ENCODE measurements around the gene PARD6G.

The PARD6G gene

DNA sequence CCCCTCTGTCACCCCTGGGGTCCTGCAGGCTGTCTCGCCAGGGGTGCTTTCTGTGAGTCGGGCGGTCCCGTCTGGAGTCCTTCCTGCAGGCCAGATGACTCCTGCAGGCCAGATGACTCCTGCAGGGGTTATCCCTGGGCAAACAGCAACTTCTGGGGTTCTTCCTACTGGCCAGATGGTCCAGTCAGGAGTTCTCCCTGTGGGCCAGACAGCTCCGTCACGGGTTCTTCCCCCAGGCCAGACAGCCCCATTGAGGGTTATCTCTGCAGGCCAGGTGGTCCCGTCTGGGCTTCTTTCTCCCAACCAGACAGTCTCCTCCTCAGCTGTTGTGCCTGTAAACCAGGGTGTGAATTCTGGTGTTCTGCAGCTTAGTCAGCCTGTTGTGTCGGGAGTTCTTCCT is 110.6 kb downstream of the PARD6G start:
- DNase-seq, result no peak

- no peak for DNase-seq
Measured at GRCh38 chr18:80135136-80135535, 112.2 kb downstream of the PARD6G start.

DNA sequence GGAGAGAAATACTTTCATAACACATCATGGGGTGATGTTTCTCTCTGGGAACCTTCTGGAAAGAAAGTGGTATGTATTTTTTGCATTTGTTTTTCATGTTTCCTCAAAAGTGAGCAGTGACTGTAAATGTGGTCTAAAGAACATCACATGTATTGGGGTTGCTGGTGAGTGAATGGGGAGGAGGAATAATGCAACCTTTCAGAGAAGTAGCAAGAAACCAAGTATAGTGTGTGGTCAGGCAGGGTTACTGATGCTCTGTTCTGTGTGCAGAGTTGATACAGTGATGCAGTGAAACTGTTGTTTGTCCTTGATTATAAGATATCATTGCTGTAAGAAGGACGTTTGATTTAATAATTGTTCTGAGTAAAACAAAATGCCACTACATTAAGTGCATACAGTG is 114.2 kb downstream of the PARD6G start:
- DNase-seq, result no peak

- no peak for DNase-seq
Measured at GRCh38 chr18:80132180-80132812, 115.0 kb downstream of the PARD6G start.

DNA sequence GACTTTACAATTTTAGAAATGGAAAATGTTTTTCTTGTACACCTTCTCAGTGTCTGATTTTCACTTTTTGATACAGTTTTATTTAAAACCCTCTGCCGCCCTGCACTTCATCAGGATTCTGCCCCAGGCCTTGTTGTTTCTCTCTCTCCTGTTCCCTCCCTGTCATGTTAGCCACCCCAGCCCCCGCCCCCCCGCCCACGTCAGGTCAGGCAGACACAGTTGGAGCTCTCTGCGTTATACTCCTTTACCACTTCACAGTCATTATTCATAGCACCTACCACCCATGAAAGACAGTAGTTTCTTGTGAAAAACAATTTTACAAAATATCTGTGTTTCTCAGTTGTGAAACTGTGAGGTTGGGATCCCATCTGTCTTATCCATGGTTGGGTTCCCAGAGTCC is 116.8 kb downstream of the PARD6G start:
- no peak for DNase-seq

DNA sequence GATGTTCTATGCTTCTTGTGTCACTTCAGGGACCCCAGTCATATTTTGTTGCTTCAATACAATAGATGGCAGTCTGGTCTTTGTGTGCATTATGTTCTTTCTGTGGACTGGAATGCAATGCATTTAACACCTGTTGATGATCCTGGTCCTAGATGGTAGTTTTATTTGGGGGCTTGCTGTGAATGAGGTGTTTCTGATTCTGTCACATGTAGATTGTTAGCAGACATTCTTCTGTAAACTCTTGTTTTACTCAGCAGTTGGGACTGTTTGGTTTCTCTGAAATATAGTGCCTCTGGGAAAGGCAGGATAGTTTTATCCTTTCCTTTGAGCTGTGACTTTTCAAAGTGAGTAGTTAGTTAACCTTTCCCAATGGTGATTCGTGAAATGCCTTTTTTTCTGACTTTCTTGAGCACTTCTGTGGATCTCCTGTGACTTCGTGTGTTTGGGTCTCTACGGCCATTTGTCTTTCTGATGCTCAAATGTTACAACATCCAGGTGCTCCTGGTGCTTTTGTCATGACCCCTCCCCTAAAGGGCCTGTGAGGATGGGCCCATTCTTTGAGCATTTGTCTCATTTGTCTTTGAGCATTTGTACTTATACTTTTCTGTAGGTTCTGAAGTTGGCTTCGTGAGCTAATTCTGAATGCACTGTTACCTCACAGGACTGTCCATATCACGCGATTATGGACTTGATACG is 117.5 kb downstream of the PARD6G start:
- no peak for DNase-seq

- DNase-seq, result no peak
Measured at GRCh38 chr18:80127635-80128034, 119.7 kb downstream of the PARD6G start.

DNA sequence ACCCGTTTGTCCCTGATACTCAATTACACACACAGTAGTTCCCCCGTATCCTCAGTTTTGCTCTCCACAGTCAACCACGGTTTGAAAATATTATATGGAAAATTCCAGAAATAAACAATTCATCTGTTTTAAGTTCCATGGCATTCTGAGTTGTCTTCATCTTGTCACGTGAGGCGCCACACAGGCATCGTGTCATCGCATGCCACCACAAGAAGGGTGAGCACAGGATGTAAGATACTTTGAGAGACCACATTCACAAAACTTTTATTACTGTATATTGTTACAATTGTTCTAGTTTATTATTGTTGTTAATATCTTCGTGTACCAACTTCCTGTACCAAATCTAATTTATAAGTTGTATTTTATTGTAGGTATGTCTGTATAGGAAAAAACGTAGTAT is 120.5 kb downstream of the PARD6G start:
- DNase-seq, result no peak

DNA sequence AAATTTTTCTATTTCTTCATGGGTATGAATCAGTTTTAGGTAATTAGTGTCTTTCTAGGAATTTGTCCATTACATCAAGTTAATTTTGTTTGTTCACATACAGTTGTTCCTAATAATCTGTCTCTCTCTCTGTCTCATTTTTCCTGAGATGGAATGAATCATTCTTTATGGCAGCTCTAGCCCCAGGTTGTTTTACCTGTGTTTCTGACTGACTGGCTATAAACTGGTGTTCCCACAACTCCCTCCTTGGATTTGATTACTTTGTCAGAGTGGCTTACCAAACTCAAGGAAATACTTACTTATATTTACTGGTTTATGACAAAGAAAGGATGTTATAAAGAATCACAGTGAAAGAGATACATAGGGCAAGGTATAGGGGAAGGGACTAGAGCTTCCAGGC is 123.2 kb downstream of the PARD6G start:
- no peak for DNase-seq

DNA sequence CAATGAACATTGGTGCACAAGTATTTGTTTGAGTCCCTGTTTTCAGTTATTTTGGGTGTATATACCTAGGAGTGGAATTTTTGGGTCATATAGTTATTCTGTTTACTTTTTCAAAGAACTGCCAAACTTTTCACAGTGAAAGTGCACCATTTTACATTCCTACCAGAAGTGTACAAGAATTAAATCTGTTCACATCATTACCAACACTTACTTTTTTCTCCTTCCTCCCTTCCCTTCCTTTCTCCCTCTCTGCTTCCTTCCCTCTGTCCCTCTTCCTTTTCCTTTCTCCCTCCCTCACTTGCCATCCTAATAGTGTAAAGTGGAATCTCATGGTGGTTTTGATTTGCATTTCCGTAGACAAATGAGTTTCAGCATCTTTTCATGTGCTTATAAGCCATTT is 126.4 kb downstream of the PARD6G start:
- no peak for DNase-seq

DNA sequence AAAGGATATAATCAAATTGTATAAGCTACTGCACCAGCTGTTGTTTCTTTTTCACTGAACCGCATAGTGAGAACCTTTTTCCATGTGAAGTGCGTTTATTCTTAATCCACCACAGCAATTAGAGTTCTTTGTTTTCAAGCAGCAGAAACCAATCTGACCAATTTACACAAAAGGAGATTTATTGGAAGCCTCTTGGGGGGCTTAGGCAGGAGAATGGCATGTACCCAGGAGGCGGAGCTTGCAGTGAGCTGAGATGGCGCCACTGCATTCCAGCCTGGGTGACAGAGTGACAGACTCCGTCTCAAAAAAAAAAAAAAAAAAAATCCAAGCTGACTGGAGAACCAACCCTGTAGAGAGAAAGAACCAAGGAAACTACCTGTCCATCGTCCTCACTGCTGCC is 128.2 kb downstream of the PARD6G start:
- DNase-seq, result no peak

GRCh38 chr18:80115035-80115434 is 132.3 kb downstream of the PARD6G start:
- no peak for DNase-seq

- no peak for DNase-seq
Measured at GRCh38 chr18:80112624-80113248, 134.6 kb downstream of the PARD6G start.

DNA sequence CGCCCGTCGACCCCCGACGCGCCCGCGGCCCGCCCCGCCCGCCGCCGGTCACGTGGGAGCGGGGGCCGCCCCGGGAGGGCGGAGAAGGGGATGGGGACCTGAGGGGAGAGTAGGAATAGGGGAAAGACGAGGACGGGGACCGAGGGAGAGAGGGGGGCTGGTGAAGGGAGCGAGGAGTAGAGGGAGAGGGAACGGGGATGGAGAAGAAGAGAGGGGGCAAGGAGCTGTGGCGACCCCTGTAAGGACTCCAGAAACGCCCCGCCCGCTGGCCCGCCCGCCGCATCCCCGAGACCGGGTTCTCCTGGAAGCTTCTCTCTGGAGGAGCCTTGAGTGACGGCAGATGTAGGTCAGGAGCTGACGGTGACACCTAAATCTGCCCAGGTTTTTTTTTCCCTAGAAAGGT is 137.6 kb downstream of the PARD6G start:
- DNase-seq, result peak; percentile 16

- DNase-seq, result peak; percentile 83
Measured at GRCh38 chr18:80108739-80109675, 138.3 kb downstream of the PARD6G start, which contains the start of gene ADNP2. ADNP2 (plus strand) TSS chr18:80109262; CDS start chr18:80117543, 8,281 bp downstream.

DNA sequence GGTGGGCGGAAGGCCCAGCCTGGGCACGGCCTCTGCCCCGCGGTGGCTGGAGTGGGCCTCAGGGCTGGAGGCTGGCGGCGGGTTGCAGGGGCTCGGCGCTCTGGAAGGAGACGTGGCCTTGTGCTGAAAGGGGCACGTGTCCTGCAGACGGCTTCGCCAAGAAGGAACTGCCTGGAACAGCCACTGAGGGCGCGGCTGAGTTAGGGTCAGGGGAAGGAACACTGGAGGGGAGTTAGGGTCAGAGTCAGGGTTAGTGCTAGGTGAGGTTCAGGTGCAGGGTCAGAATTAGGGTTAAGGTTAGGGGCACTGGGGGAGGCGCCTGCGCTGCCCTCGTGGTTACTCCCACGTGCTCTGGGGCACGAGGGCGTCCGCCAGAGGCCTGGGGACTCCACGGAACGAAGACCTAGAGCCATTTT is 139.2 kb downstream of the PARD6G start:
- DNase-seq, result no peak

DNA sequence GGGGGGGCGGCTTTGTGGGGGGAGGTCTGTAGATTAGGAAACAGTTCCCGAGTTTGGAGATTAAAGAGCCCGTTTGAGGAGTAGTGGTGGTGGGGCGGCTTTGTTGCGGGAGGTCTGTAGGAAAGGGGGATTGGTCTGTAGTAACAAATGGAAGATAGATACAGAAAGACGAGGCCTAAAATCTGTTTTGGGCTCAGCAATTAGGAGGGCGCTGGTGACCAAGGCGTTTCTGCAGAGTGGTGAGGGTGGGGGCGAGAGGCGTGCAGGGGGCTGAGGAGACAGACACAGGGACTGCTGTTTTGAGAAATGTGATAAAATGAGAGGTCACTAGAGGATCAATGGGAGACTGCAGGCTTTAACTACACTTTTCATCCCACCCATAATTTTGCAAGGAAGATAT is 139.9 kb downstream of the PARD6G start:
- no peak for DNase-seq

Measured in NCI-H2171 treated with DMSO at 0.1 percent for 48 hours (cell line).